Stimulated activated CD4-positive, alpha-beta T cell treated with anti-CD3 and anti-CD28 coated beads, Interleukin-15, amount 100 ng/mL, for 1 hour (primary cell): ENCODE data around the gene SGSM1.
A peak's percentile ranks its signal among the peaks of the same experiment; 100 is the strongest.

Experiments used
- DNase-seq, 2 donors: peaks; one replicate each; pipeline ENCODE4 v3.0.0-alpha.2; 2020; ENCODE audit warnings: low read depth in 1 of 2, low spot score in 1 of 2

SGSM1 gene

DNA sequence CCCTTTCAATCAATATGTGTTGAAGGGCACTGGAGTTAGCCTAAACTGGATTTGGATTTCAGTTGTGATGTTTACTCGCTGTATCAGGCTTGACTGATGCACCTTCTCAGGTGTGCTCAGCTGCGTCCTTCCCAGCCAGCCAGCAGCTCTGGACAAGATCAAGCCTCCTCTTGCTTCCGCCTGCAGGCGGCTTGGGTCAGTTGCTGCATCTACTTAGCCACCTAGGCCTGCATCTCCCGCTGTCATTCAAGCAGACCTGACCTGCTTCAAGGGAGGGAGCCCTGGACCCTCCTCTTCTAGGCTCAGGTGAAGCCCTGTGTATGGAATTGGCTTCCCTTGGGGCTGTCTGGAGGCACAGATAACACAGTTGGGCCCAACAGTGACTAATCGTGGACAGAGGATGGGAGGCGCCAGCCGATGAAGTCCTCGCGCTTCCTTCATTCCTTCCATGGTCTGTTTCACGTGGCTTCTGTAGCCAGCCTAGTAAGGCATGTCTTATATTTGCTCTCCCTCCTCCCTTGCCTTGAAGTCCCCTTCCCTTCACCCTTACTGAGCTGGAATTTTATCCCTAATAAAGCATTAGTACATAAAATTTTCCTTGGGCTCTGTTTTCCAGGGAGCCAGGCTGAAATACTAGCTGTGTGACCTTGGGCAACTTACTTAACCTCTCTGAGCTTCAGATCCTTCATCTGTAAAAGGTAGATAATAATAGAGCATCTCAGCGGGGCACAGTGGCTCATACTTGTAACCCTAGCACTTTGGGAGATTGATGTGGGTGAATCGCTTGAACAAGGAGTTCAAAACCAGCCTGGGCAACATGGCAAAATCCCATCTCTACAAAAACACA lies 142.6 kb downstream of the SGSM1 start:
- no peak for DNase-seq

DNA sequence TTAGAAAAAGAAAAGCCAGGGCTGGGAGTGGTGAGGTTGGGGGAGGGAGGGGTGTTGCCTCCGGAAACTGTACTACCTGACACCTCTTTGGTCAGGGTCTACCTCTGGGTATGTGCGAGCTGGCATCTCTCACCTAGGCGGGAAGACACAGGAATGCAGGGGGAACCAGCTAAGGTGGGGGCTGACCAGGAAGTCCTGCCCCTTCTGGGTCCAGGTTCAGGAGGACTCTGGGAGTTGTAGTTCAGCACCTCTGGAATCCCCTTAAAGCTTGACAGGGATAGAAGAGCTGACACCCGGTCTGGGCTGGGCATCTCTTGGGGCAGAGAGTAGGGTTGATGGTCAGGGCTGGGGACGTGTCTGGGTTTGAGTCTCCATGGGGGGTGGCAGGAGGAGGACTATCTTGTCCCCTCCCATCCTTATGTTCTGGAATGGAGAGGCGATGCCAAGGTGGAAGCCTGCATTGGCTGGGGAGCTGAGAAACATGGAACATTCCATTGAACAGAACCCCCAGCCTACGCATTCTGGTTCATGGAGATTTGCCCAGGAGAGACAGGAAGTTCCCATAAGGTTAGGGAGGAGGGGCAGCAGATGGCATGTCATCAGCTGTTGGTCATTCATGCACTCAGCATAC lies 144.4 kb downstream of the SGSM1 start:
- DNase-seq, result no peak

DNA sequence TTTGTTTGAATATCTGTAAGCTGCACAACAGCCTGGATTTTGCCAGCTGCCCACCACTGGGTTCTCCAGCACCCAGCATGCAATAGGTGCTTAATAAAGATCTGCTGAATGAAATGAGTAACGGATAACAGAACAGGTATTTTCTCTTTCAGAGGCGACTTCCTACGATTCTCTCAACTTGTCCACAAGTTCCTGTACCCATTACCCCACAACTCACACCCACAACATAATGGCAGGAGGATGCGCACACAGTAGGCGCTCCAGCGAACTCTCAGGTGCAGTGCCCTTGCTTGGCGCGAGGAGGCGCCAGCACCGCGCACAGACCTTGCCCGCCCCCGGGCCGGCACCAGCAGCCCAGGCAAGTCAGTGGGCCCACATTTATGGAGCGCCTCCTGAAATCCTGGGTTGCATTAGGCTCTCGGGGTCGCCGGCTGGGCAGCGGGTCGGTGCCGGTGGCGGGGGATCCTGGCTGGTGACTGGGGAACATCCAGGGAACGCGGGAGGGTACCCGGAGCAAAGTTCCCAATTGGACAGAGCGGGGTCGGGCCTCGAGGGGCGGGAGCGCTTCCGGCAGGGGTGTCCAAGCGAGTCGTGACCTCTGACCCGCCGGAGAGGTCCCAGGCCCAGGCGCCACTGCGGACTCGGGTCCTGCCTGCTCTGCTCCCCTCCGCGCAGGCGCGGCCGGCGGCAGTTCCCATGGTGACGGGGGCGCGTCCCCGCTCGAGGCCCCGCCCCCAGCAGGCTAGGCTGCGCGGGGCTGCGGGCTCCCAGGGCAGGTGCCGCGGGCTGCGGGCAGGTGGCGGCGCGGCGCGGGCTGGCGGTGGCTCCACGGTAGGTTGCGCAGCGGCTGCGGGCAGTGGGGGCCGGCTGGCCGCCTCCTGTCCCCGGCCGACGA lies 146.2 kb downstream of the SGSM1 start, which contains the start of gene KIAA1671:
Gene KIAA1671 (plus strand): TSS at position 775 of the 895 bp plus-strand sequence. CDS start 75,284 bp downstream, outside the sequence.
- peak; percentile 76 to 85 for DNase-seq

DNA sequence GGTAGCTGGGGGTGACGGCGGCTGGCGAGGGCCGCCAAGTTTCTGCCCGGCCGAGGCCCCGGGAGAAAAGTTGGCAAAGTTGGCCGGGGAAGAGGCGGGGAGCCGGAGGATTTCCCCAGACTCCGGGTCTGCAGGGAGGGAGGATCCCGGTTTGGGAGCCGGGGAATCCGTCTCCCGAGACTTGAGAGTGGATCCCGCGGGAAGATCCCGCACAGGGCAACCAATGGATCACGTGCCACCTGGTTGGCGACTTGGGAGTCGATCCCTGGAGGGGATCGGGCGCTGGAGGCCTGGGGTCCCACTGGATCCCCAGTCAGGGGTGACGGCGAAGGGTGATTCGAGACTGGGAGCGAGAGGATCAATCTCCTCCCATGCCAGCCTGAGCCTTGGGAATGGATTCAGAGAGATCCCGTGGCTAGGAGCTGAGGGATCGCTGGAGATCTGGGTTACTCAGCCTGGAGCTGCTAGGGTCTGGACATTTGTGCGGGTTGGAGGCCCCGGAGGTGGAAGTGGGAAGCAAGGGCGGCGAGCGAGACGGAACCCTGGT lies 146.9 kb downstream of the SGSM1 start:
- no peak for DNase-seq

DNA sequence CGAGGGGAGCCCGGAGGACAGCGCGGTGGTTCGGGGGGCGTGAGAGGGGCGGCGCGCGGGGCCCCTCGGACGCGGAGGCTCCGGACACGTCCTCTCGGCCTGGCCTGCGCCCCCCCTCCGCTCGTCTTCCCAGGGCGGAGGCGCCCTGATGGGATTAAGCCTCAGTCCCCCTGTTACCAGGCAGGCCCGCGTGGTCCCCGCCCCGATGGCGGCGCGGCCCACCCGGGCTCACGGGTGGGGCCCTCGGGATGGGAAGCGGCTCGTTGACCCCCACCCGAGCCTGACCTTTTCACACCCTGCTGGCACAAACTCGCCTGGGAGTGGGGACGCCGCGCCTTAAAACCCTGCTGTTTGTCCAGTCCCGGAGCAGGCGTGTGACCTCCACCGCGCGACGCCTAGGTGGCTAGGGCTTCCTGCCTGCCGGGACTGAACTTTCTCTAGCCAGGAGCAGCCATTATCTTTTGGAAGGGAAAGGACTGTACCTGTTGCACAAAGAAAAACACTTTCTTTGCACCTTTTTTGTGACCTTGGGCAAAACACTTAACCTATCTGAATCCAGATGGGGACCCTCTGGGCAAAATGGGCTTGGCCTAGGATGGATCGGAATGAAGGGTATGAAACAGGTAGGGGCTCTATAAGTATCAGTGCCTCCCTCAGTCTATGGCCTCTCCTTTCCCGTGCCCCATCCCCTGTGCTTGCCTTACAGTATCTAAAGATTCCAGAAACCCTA lies 147.5 kb downstream of the SGSM1 start:
- no peak for DNase-seq

DNA sequence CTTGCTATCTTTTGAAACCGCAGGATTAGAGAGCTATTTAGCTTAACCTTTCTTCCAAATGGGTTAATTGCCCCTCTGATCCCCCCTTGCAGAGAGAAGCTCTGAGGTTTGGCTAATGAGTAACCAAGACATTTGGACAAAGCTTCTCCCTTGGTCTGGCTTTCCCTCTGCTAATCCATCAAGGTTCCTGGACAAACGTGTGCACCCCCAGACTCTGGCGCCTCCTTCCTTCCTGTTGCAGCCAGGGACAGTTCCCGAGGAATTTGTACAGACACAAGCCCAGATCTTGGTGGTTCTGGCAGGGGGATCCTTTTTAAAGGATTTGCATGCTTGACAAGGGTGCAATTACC lies 148.1 kb downstream of the SGSM1 start:
- no peak for DNase-seq

DNA sequence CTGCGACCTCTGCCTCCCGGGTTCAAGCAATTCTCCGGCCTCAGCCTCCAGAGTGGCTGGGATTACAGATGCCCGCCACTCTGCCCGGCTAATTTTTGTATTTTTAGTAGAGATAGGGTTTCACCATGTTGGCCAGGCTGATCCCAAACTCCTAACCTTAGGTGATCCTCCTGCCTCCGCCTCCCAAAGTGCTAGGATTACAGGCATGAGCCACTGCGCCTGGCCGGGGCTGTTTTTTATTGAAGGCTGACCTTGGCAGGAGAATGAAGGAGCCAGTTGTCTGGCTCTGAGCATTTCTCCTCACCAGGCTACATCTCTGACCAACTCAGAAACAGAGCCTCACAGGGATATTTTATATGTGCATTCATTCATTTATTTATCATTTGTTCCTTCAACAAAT lies 148.8 kb downstream of the SGSM1 start:
- DNase-seq, result no peak

DNA sequence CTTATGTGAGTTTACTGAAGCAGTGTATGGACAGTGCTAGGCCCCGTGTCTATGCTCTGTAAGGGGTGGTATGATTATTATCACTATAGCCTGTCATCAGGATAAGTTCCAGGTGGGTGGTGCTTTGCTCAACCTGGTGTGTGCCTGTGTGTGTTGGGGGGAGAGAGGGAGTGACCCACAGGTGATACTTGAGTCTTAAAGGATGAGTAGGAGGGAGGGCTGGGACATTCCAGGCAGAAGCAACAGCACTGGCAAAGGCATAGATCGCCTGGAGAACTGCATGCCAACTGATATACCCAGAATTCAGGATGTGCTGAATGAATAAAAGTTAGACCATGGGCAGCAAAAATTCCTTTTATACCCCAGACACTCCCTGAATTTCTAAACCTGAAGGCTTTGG lies 151.0 kb downstream of the SGSM1 start:
- no peak for DNase-seq

DNA sequence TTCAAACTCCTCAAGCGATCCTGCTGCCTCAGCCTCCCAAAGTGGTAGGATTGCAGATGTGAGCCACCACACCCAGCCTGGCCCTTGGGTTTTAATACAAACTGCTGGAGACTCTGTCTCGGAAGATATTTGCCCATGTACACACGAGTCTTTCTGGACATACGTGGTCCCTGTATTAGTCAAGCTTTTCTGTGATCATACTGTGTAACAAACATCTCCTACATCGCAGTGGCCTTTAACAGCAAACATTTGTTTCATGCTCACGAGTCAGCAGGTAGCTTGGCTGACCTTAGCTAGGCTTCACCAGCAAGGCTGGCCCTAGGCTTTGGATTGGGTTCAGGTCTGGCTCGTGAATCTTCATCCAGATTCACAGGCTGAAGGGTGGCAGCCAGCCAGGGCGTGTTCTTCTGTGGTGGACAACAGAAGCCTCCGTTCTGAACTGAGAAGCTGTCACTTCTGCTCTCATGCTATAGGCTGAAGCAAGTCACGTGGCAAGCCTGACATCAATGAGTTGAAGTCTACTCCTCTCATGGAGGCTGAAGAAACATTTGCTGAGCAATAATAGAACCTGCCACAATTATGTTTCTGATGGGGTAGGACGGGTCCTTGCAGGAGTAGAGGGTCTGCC lies 155.3 kb downstream of the SGSM1 start:
- DNase-seq, result no peak

DNA sequence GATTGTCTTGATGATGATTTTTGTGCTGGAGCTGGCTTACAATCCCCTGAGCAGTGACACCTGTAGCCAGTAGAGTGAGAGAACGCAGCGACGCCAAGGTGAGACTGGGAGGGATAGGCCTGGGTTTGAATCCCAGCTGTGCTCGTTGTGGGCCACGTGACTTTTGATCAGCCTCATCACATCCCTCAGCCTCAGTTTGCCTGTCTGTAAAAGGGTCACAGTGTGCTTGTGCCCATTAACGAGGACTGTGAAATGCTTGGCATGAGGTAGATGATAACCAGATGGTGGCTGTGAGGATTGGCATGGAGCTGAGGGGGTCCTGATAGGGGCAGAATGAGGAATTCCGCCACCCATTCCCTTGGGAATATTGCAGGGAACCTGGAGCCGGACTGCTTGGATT lies 156.1 kb downstream of the SGSM1 start:
- DNase-seq, result no peak

DNA sequence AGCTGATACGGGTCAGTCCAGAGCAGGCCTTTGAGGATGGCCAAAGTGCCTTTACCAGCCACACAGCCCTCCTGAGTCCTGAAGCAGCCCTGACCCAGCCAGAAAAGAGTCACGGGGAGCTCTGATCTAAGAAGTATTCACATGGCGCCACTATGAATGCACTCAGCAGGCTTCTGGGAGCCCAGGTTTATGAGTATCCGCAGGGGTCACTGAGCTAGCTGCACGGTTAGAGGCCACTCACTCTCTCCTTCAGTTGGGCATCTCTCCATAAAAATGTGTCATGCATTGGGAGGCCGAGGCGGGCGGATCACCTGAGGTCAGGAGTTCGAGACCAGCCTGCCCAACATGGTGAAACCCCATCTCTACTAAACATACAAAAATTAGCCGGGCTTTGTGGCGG lies 156.8 kb downstream of the SGSM1 start:
- no peak for DNase-seq

DNA sequence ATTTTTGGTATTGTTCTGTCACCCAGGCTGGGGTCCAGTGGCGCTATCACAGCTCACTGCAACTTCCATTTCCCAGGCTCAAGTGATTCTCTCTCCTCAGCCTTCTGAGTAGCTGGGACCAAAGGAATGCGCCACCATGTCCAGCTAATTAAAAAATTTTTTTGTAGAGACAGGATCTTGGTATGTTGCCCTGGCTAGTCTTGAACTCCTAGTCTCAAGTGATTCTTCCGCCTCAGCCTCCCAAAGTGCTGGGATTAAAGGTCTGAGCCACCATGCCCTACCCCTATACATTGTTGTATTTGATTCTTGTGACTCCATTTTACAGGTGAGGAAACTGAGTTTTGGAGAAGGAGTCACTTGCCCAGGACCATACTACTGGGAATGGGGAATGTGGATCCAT lies 158.4 kb downstream of the SGSM1 start:
- DNase-seq, result no peak

DNA sequence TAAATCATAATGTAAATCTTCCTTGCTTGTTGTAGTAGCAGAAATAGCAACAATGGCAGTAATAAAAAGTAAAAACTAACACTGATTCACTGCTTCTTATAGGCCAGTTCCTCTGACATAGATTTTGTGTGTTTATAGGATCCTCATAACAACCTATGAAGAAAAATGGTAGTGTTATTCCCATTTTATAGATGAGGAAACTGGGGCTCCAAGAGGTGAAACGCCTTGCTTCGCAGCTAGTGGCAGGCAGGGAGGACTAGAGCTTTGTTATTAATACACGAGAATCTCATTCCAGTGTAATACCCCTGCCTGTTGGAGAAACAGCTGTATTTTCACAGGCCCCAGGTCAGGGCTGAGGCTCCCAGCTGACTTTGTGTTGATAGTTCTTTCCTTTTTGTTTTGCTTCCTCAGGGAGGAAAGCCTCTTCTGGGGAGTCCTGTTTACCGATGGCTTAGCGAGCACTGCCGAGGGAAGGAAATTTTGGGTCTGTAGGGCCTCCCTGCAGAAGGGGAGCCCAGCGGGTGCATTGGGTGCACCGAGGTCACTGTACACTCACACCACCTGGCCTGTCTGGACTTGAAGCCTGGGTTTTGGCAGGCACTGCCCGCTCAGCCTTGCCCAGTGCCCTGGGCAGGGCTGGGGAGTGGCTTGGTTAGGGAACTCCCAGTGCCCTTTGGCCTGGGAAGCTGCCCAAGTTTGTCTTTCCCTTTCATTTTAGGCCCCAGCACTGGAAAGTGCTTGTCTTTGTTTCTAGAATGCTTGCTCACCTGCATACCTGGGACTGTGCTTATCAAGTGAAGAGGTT lies 160.0 kb downstream of the SGSM1 start:
- DNase-seq, result no peak

DNA sequence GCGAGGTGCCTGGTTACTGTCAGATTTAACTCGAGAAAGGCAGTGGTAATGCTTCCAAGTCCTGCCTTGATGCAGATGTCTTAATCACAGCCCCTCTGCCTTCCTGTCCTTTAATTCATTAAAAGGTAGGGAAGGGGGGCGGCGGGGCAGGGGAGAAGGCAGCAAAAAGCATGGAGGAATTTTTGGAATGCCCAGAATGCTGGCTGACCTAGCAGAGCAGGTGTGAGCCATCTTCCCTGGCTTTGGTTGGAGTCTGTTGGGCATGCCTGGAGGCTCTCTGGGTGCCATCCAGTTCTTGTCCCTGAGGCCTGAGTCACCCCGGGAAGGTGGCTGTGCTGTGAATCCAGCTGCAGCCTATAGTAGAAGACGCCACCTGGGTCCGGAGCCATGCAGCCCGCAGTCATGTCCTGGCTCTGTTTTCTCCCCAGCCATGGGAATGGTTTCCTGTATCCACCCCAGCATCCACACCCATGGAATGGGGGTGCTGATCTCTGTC lies 162.1 kb downstream of the SGSM1 start:
- DNase-seq, result no peak

DNA sequence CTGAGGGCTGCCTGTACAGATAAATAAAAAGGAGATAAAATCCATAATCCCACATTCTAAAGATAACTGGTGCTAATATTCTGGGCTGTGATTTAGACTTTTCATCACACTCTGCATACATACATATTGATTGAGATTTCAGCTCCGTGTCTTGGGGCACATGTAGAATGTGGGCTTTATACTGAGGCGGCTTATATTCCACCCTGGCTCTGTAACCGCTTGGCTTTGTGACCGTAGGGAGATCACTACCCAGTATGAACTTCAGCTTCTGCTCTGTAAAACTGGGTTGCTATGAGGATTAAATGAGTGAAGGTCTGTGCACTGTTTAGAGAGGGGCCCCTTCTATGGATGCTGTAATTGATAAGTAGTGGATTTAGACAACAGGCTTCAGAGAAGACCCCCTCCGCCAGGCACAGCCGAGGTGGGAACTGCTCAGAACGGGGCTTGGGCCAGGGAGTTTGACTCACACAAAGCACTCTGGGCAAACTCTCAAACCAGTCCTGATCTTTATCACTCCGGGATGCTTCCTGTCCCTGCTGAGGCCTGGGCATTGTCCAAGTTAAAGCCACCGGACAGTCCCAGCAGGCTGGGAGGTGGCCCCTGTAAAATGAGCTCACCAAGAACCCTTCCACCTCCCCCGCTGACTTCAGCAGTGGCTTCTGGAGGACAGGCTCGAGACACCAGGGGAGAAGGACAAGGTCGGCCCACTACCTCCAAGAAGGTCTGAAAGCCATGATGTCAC lies 163.7 kb downstream of the SGSM1 start:
- no peak for DNase-seq

DNA sequence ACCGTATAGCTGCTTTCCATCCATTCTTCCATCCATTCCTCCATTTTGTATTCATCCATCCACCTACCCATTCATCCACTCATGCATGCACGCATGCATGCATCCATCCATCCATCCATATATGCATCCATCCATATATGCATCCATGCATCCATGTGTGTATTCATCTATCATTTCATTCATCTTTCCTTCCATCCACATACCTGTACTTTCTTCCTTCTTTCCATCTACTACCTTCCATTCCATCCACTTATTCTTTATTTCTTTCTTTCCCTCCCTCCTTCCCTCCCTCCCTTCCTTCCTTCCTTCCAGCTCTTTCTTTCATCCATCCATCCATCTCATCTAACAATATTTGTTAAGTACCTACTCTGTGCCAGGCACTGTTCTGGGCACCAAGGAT lies 166.4 kb downstream of the SGSM1 start:
- DNase-seq, result no peak

DNA sequence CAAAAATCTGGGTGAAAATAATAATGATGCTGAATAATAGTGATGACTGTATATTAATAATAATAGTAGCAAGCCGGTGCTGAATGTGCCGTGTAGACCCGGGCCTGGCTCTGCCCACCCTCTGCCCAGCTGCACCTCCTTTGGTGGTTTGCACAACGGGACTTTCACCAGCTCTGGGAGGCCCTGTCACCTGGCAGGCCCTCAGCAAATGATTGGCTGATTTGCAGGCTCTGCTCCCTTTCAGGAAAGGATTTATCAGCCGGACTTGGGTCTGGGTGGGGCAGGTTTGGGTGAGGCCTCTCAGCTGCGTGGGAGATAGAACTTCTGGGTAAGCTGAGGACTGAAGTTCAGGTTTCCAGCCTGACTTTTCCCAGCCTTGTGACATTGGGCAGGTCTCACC lies 167.9 kb downstream of the SGSM1 start:
- DNase-seq, result no peak

DNA sequence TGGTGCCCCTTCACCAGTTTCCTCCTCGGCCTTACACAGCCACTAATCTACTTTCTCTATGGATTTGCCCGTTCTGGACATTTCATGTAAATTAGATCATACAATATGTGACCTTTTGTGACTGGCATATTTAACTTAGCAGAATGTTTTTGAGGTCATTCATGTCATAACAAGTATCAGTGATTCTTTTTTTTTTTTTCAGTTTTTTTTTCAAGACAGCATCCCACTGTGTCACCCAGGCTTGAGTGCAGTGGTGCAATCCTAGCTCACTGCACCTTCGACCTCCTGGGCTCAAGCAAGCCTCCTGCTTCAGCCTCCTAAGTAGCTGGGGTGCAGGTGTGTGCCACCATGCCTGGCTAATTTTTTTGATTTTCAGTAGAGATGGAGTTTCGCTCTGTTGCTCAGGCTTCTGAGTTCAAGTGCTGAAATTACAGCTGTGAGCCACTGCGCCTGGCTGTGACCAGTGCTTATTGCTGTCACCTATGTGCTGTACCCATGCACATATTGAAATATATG lies 169.2 kb downstream of the SGSM1 start:
- DNase-seq, result no peak
